Lower leg skin (tissue), 4 donors: ENCODE results near the gene BRF1. TPM values are rescaled to one million over a fixed set of nuclear protein-coding genes. Genes with fewer than 3 reads are reported as not detected.

Source experiments
- DNase-seq, 2 donors: peaks; one replicate each; pipeline ENCODE4 v3.0.0-alpha.2; 2019; ENCODE audit warnings: low spot score in 2 of 2
- H3K4me3 ChIP-seq: fragments of 200-600 bp; sonication (generic); 2 replicates; pipeline ENCODE4 v1.5.1; 2017; ENCODE audit warnings: mild to moderate bottlenecking, low read depth; ENCODE audit not compliant: poor library complexity, severe bottlenecking
- POLR2A ChIP-seq, 2 donors: fragments of 450-650 bp; IDR thresholded peaks; one replicate each; pipeline ENCODE4 v1.6.1; 2016 to 2017; ENCODE audit warnings: antibody characterized with exemption in 2 of 2, mild to moderate bottlenecking in 1 of 2, moderate library complexity in 1 of 2
- whole genome bisulfite sequencing, 2 donors: methylation state at CpG; one replicate each; pipeline ENCODE4 v1.1.5; 2018; 5-methylcytosine and 5-hydroxymethylcytosine counted together
- intact Hi-C: fragments of 100-400 bp; cut with DNase I; formaldehyde crosslinking; loops from one replicate; pipeline ENCODE4 v1.15.0; 2023; ENCODE audit warnings: low total_unique reads
- total RNA-seq, 4 donors: library from RNA; depleted of rRNA; stranded (reverse); fragments of >200 nt; gene quantifications; one replicate each; pipeline ENCODE4 v1.1.0, GENCODE V29; 2016
- TF ChIP-seq, protein P1 (sequence below), 3 donors: fragments of 450-650 bp; IDR thresholded peaks; one replicate each; pipeline ENCODE4 v1.5.1; 2016; ENCODE audit warnings: antibody characterized with exemption in 3 of 3, mild to moderate bottlenecking in 3 of 3, moderate library complexity in 2 of 3

The BRF1 gene
- total RNA-seq, 4 donors from 2014 or later = 32.7 to 74.5 (median 43.0) TPM

GRCh38 chr14:105195522-105196264 lies 105.1 kb downstream of the BRF1 start:
- 42 to 70% methylated on average over 16 of the region's 25 CpGs for WGBS, 2 donors
- intact Hi-C loops = loop anchor here (10.0 kb wide), 1 partner anchor 339 kb away; no protein-coding TSS in a partner anchor
- no peak overlapping the region for H3K4me3 ChIP-seq
- no peak for DNase-seq
- no peak for TF ChIP-seq POLR2A (IDR thresholded peaks at IDR 0.05)
- TF ChIP-seq, protein P1, sequence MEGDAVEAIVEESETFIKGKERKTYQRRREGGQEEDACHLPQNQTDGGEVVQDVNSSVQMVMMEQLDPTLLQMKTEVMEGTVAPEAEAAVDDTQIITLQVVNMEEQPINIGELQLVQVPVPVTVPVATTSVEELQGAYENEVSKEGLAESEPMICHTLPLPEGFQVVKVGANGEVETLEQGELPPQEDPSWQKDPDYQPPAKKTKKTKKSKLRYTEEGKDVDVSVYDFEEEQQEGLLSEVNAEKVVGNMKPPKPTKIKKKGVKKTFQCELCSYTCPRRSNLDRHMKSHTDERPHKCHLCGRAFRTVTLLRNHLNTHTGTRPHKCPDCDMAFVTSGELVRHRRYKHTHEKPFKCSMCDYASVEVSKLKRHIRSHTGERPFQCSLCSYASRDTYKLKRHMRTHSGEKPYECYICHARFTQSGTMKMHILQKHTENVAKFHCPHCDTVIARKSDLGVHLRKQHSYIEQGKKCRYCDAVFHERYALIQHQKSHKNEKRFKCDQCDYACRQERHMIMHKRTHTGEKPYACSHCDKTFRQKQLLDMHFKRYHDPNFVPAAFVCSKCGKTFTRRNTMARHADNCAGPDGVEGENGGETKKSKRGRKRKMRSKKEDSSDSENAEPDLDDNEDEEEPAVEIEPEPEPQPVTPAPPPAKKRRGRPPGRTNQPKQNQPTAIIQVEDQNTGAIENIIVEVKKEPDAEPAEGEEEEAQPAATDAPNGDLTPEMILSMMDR (IDR thresholded peaks at IDR 0.05) = no peak

- TF ChIP-seq, protein P1 (IDR thresholded peaks at IDR 0.05) = no peak
- TF ChIP-seq POLR2A (IDR thresholded peaks at IDR 0.05) = no peak
- no peak overlapping the region for H3K4me3 ChIP-seq
- intact Hi-C loops = loop anchor here (10.0 kb wide), 1 partner anchor 340 kb away; no protein-coding TSS in a partner anchor
- 63 to 79% methylated on average over 10 of the region's 10 CpGs for WGBS, 2 donors
- DNase-seq = no peak
These were observed 105.8 kb downstream of the BRF1 start for GRCh38 chr14:105195051-105195450.

GRCh38 chr14:105193916-105194782 lies 106.7 kb downstream of the BRF1 start:
- no peak for DNase-seq
- no peak overlapping the region for H3K4me3 ChIP-seq
- 28 to 31% methylated on average over 17 of the region's 17 CpGs for WGBS, 2 donors
- TF ChIP-seq, protein P1 (IDR thresholded peaks at IDR 0.05) = no peak
- intact Hi-C loops = loop anchor here (10.0 kb wide), 1 partner anchor 341 kb away; no protein-coding TSS in a partner anchor

GRCh38 chr14:105192866-105193731 lies 107.7 kb downstream of the BRF1 start:
- 17 to 19% methylated on average over 8 to 19 of the region's 29 CpGs for WGBS, 2 donors
- TF ChIP-seq, protein P1 (IDR thresholded peaks at IDR 0.05) = no peak
- TF ChIP-seq POLR2A (IDR thresholded peaks at IDR 0.05) = no peak
- intact Hi-C loops = loop anchor here (10.0 kb wide), 1 partner anchor 342 kb away; no protein-coding TSS in a partner anchor
- H3K4me3 ChIP-seq = no peak overlapping the region
- DNase-seq = no peak

- H3K4me3 ChIP-seq = no peak overlapping the region
- TF ChIP-seq POLR2A (IDR thresholded peaks at IDR 0.05) = no peak
- TF ChIP-seq, protein P1 (IDR thresholded peaks at IDR 0.05) = no peak
- WGBS, 2 donors = 73 to 76% methylated on average over 14 of the region's 14 CpGs
- intact Hi-C loops = no loop called here
- DNase-seq = no peak
These were observed 112.8 kb downstream of the BRF1 start for GRCh38 chr14:105187935-105188524.
